Muscle layer of colon (tissue), 2 donors: ENCODE data around the gene GABRB2.
"Not testable (repeated sequence)": the region's sequence is repeated elsewhere in the genome, so short reads cannot be mapped to it uniquely, and the experiment has no call there.

Experiments
- H3K27ac ChIP-seq: one replicate; pipeline ENCODE4 v1.7.0; 2013; ENCODE audit warnings: low read depth, mild to moderate bottlenecking, low read length, moderate library complexity
- H3K27me3 ChIP-seq, 2 donors: one replicate each; pipeline ENCODE4 v1.7.0; 2013; ENCODE audit warnings: low read length in 2 of 2, mild to moderate bottlenecking in 2 of 2; ENCODE audit not compliant: insufficient read depth in 2 of 2, control insufficient read depth in 1 of 2
- H3K36me3 ChIP-seq: one replicate; pipeline ENCODE4 v1.7.0; 2013; ENCODE audit warnings: mild to moderate bottlenecking, low read length; ENCODE audit not compliant: insufficient read depth
- H3K4me1 ChIP-seq: one replicate; pipeline ENCODE4 v1.7.0; 2013; ENCODE audit warnings: mild to moderate bottlenecking, low read length; ENCODE audit not compliant: insufficient read depth
- H3K4me3 ChIP-seq, 2 donors: one replicate each; pipeline ENCODE4 v1.7.0; 2013; ENCODE audit warnings: low read length in 2 of 2, low read depth in 1 of 2, mild to moderate bottlenecking in 1 of 2, moderate library complexity in 1 of 2
- H3K9ac ChIP-seq: one replicate; pipeline ENCODE4 v1.7.0; 2013; ENCODE audit warnings: low read length
- H3K9me3 ChIP-seq: one replicate; pipeline ENCODE4 v1.7.0; 2013; ENCODE audit warnings: mild to moderate bottlenecking, low read length
- donor health status: abdominal sarcoma.
- donor health status: Adenocarcinoma of cecum.

The GABRB2 gene

GRCh38 chr5:161545344-161546094, 1.0 kb downstream of the GABRB2 start:
- no peaks in the 10 kb centered on the region for H3K9me3 ChIP-seq
- H3K4me3 ChIP-seq: no peak overlapping the region
- H3K27me3 ChIP-seq: peaks cover 24 to 42% of the 10 kb centered on the region in 2 donors
- no peak overlapping the region for H3K9ac ChIP-seq
- H3K36me3 ChIP-seq: no peaks in the 10 kb centered on the region
- no peaks in the 10 kb centered on the region for H3K4me1 ChIP-seq
- H3K27ac ChIP-seq: no peak overlapping the region

GRCh38 chr5:161544350-161544765, 2.2 kb downstream of the GABRB2 start:
- Histone ChIP-seq H3K36me3 (no peaks in the 10 kb centered on the region), H3K9me3 (no peaks in the 10 kb centered on the region), H3K27me3 (peaks cover 24 to 42% of the 10 kb centered on the region in 2 donors), H3K4me1 (no peaks in the 10 kb centered on the region), H3K27ac (no peak overlapping the region), H3K9ac (no peak overlapping the region), H3K4me3 (no peak overlapping the region)

GRCh38 chr5:161539016-161539415, 7.5 kb downstream of the GABRB2 start:
- H3K9ac ChIP-seq: no peak overlapping the region
- no peaks in the 10 kb centered on the region for H3K36me3 ChIP-seq
- no peak overlapping the region for H3K4me3 ChIP-seq
- peaks cover 0 to under 1% of the 10 kb centered on the region in 2 donors for H3K27me3 ChIP-seq
- no peaks in the 10 kb centered on the region for H3K9me3 ChIP-seq
- H3K27ac ChIP-seq: no peak overlapping the region
- no peaks in the 10 kb centered on the region for H3K4me1 ChIP-seq

- Histone ChIP-seq H3K4me1 (no peaks in the 10 kb centered on the region), H3K27me3 (no peaks in the 10 kb centered on the region), H3K9me3 (no peaks in the 10 kb centered on the region), H3K27ac (no peak overlapping the region), H3K4me3 (no peak overlapping the region), H3K9ac (no peak overlapping the region), H3K36me3 (no peaks in the 10 kb centered on the region)
These were observed 10.8 kb downstream of the GABRB2 start for GRCh38 chr5:161535762-161536161.

GRCh38 chr5:161530700-161531099, 15.8 kb downstream of the GABRB2 start:
- H3K4me1 ChIP-seq: no peaks in the 10 kb centered on the region
- no peaks in the 10 kb centered on the region for H3K36me3 ChIP-seq
- no peaks in the 10 kb centered on the region for H3K9me3 ChIP-seq
- H3K9ac ChIP-seq: no peak overlapping the region
- no peak overlapping the region for H3K4me3 ChIP-seq
- H3K27ac ChIP-seq: no peak overlapping the region
- H3K27me3 ChIP-seq: no peaks in the 10 kb centered on the region

- Histone ChIP-seq H3K27ac (no peak overlapping the region), H3K9ac (no peak overlapping the region), H3K4me1 (no peaks in the 10 kb centered on the region), H3K4me3 (no peak overlapping the region), H3K9me3 (no peaks in the 10 kb centered on the region), H3K36me3 (no peaks in the 10 kb centered on the region), H3K27me3 (no peaks in the 10 kb centered on the region)
These were observed 32.6 kb downstream of the GABRB2 start for GRCh38 chr5:161513942-161514341.

GRCh38 chr5:161507591-161507990, 38.9 kb downstream of the GABRB2 start:
- no peaks in the 10 kb centered on the region for H3K9me3 ChIP-seq
- no peaks in the 10 kb centered on the region for H3K4me1 ChIP-seq
- H3K27ac ChIP-seq: no peak overlapping the region
- no peak overlapping the region for H3K4me3 ChIP-seq
- no peaks in the 10 kb centered on the region for H3K27me3 ChIP-seq
- H3K9ac ChIP-seq: no peak overlapping the region
- no peaks in the 10 kb centered on the region for H3K36me3 ChIP-seq

GRCh38 chr5:161505160-161505559, 41.4 kb downstream of the GABRB2 start:
- H3K27ac ChIP-seq, H3K9ac ChIP-seq, H3K27me3 ChIP-seq, H3K4me1 ChIP-seq, H3K4me3 ChIP-seq, H3K9me3 ChIP-seq, H3K36me3 ChIP-seq: not testable (repeated sequence)

- H3K27me3 ChIP-seq: no peaks in the 10 kb centered on the region
- H3K4me1 ChIP-seq: no peaks in the 10 kb centered on the region
- H3K9me3 ChIP-seq: no peaks in the 10 kb centered on the region
- no peak overlapping the region for H3K27ac ChIP-seq
- H3K36me3 ChIP-seq: no peaks in the 10 kb centered on the region
- H3K4me3 ChIP-seq: no peak overlapping the region
- H3K9ac ChIP-seq: no peak overlapping the region
These were observed 48.0 kb downstream of the GABRB2 start for GRCh38 chr5:161498531-161498930.

- Histone ChIP-seq H3K4me1 (no peaks in the 10 kb centered on the region), H3K4me3 (no peak overlapping the region), H3K9me3 (no peaks in the 10 kb centered on the region), H3K27me3 (no peaks in the 10 kb centered on the region), H3K36me3 (no peaks in the 10 kb centered on the region), H3K9ac (no peak overlapping the region), H3K27ac (no peak overlapping the region)
These were observed 62.8 kb downstream of the GABRB2 start for GRCh38 chr5:161483721-161484120.

- no peak overlapping the region for H3K9ac ChIP-seq
These were observed 64.6 kb downstream of the GABRB2 start for GRCh38 chr5:161481922-161482321.

More at GRCh38 chr5:161481922-161482321, 64.6 kb downstream of the GABRB2 start:
- Histone ChIP-seq H3K4me3 (no peak overlapping the region), H3K9me3 (no peaks in the 10 kb centered on the region), H3K36me3 (no peaks in the 10 kb centered on the region), H3K27me3 (no peaks in the 10 kb centered on the region), H3K27ac (no peak overlapping the region), H3K4me1 (no peaks in the 10 kb centered on the region)
